ENCODE results near the gene RPL3.

Gene RPL3

GRCh38 chr22:39317084-39317774 is 2.2 kb downstream of the RPL3 start:
- DNase-seq (ENCODE audit: low read depth, low spot score), result no peak

- DNase-seq (ENCODE audit: low read depth, low spot score), result peak; percentile 65
These were observed 2.9 kb downstream of the RPL3 start for GRCh38 chr22:39316440-39317083.

- no peak for DNase-seq (ENCODE audit: low read depth, low spot score)
These were observed 4.0 kb downstream of the RPL3 start for GRCh38 chr22:39315389-39315788.

- no peak for DNase-seq (ENCODE audit: low read depth, low spot score)
These were observed 5.0 kb downstream of the RPL3 start for GRCh38 chr22:39314251-39314971.

GRCh38 chr22:39313258-39314001 is 6.0 kb downstream of the RPL3 start:
- no peak for DNase-seq (ENCODE audit: low read depth, low spot score)

GRCh38 chr22:39312410-39312809 is 7.0 kb downstream of the RPL3 start:
- DNase-seq (ENCODE audit: low read depth, low spot score), result no peak

GRCh38 chr22:39311592-39312400 is 7.6 kb downstream of the RPL3 start:
- DNase-seq (ENCODE audit: low read depth, low spot score), result no peak

GRCh38 chr22:39309881-39310714 is 9.3 kb downstream of the RPL3 start:
- DNase-seq (ENCODE audit: low read depth, low spot score), result no peak

GRCh38 chr22:39309364-39309861 is 10.0 kb downstream of the RPL3 start:
- DNase-seq (ENCODE audit: low read depth, low spot score), result no peak

- peak; percentile 91 for DNase-seq (ENCODE audit: low read depth, low spot score)
These were observed 10.6 kb downstream of the RPL3 start for GRCh38 chr22:39308614-39309363.

GRCh38 chr22:39306456-39307361 is 12.7 kb downstream of the RPL3 start:
- DNase-seq (ENCODE audit: low read depth, low spot score), result no peak

GRCh38 chr22:39303892-39304671 is 15.3 kb downstream of the RPL3 start:
- DNase-seq (ENCODE audit: low read depth, low spot score), result no peak

GRCh38 chr22:39303358-39303757 is 16.1 kb downstream of the RPL3 start:
- no peak for DNase-seq (ENCODE audit: low read depth, low spot score)

GRCh38 chr22:39302431-39302960 is 16.9 kb downstream of the RPL3 start:
- no peak for DNase-seq (ENCODE audit: low read depth, low spot score)

- DNase-seq (ENCODE audit: low read depth, low spot score), result no peak
These were observed 17.5 kb downstream of the RPL3 start for GRCh38 chr22:39301926-39302325.

- DNase-seq (ENCODE audit: low read depth, low spot score), result no peak
These were observed 18.3 kb downstream of the RPL3 start for GRCh38 chr22:39301108-39301507.

GRCh38 chr22:39300186-39300830 is 19.1 kb downstream of the RPL3 start:
- no peak for DNase-seq (ENCODE audit: low read depth, low spot score)

Measured in brain pericyte (primary cell).